H1 (cell line): ENCODE data around the gene OVCA2. TPM values are rescaled to one million over a fixed set of nuclear protein-coding genes. Genes with fewer than 3 reads are reported as not detected.

Experiments used
- ATF2 ChIP-seq: IDR thresholded peaks from 2 replicates; pipeline ENCODE4 v1.6.1; 2012; ENCODE audit warnings: low read length, inconsistent platforms
- CREB1 ChIP-seq: IDR thresholded peaks from 2 replicates; pipeline ENCODE4 v1.6.1; 2012; ENCODE audit warnings: inconsistent platforms
- GTF2F1 ChIP-seq: IDR thresholded peaks from 2 replicates; pipeline ENCODE4 v1.6.1; 2012; ENCODE audit warnings: low read depth, low read length, improper control_type of control experiment, borderline replicate concordance
- POLR2A ChIP-seq, 2 experiments: IDR thresholded peaks; 1 replicate in 1 of 2; 2 replicates in 1 of 2; pipeline ENCODE4 v1.6.1; 2011; ENCODE audit warnings: low read depth in 2 of 2, low read length in 2 of 2, mild to moderate bottlenecking in 2 of 2; ENCODE audit errors: control extremely low read depth in 1 of 2
- TAF7 ChIP-seq: optimal IDR thresholded peaks from 2 replicates; pipeline ENCODE3; 2011; ENCODE audit warnings: low read depth, mild to moderate bottlenecking, inconsistent platforms, low read length, moderate library complexity, borderline replicate concordance
- polyA plus RNA-seq, 7 experiments: library from polyadenylated mRNA; depleted of rRNA in 3 of 7; stranded (reverse) in 5 of 7; unstranded in 2 of 7; fragments of >200 nt in 5 of 7; fragments of 200-250 nt in 2 of 7; gene quantifications; 1 replicate in 5 of 7; 2 replicates in 1 of 7; 4 replicates in 1 of 7; pipeline versions ENCODE4 v1.2.1 to v1.2.3, GENCODE V29; 2011 to 2013; ENCODE audit warnings: missing spikeins in 2 of 7, mixed read lengths in 2 of 7
- total RNA-seq: library from RNA; stranded (reverse); fragmentation: NEBNext Ultra II Directional; extraction: Animal tissue kit (Norgen Biotek cat#: 25700); gene quantifications from 2 replicates; pipeline ENCODE4 v1.2.1, GENCODE V29; 2021

The OVCA2 gene
- total and polyA plus RNA-seq, 2 of the 8 experiments (the other 6 are each of a cell fraction or from before 2014, with no cell fraction given) = 15.3 to 37.0 TPM

- TF ChIP-seq ATF2 (no peak), GTF2F1 (no peak), CREB1 (no peak), POLR2A (IDR thresholded peaks at IDR 0.05; ENCODE audit: control extremely low read depth in 1 of 2, low read depth in 2 of 2, low read length in 2 of 2) (no peak), TAF7 (no peak)
These were observed 34.5 kb downstream of the OVCA2 start (continued) for GRCh38 chr17:2076087-2076984.
